H1 (cell line): ENCODE results near the gene FRMD6. TPM values are rescaled to one million over a fixed set of nuclear protein-coding genes. Genes with fewer than 3 reads are reported as not detected.

Experiments
- CTCF ChIA-PET: fragments of 300-600 bp; sonication (Branson Sonifier 250); formaldehyde crosslinking; loops from one replicate; lab custom pipeline; 2021; ENCODE audit not compliant: partially characterized antibody; lab: Charles Lee
- POLR2A ChIA-PET: fragments of 300-600 bp; sonication (Branson Sonifier 250); formaldehyde crosslinking; loops from one replicate; lab custom pipeline; 2021; ENCODE audit warnings: inconsistent platforms; ENCODE audit not compliant: partially characterized antibody; lab: Charles Lee
- DNase-seq, 2 experiments: peaks; one replicate each; pipeline versions ENCODE4 v3.0.0 to v3.0.0-alpha.2; 2010 to 2022; ENCODE audit warnings: low spot score in 2 of 2, low read depth in 1 of 2, mixed read lengths in 1 of 2
- FAIRE-seq: peaks from 2 replicates; lab custom pipeline; 2011; peaks lifted over from hg19 to GRCh38; lab: Jason Lieb, UNC
- H2AFZ ChIP-seq: 2 replicates; pipeline ENCODE4 v1.8.1; 2012; ENCODE audit warnings: low read length, inconsistent platforms
- H2AK5ac ChIP-seq: 2 replicates; pipeline ENCODE4 v1.6.1; 2013; ENCODE audit warnings: low read depth, low read length
- H2BK120ac ChIP-seq: replicated peaks from 2 replicates; pipeline ENCODE3; 2013; ENCODE audit warnings: low read depth, low read length, inconsistent platforms
- H2BK12ac ChIP-seq: 2 replicates; pipeline ENCODE4 v1.6.1; 2013; ENCODE audit warnings: low read depth, low read length
- H2BK15ac ChIP-seq: 2 replicates; pipeline ENCODE4 v1.6.1; 2013; ENCODE audit warnings: low read length
- H2BK20ac ChIP-seq: 2 replicates; pipeline ENCODE4 v1.6.1; 2013; ENCODE audit warnings: low read length
- H2BK5ac ChIP-seq: 2 replicates; pipeline ENCODE4 v1.6.1; 2013; ENCODE audit warnings: low read depth, low read length
- H3K14ac ChIP-seq: 2 replicates; pipeline ENCODE4 v1.6.1; 2013; ENCODE audit warnings: inconsistent platforms; ENCODE audit not compliant: insufficient read length
- H3K18ac ChIP-seq: 2 replicates; pipeline ENCODE4 v1.6.1; 2013; ENCODE audit warnings: low read length; ENCODE audit errors: extremely low read depth
- H3K23ac ChIP-seq: 2 replicates; pipeline ENCODE4 v1.6.1; 2013; ENCODE audit warnings: inconsistent platforms; ENCODE audit not compliant: insufficient read length
- H3K23me2 ChIP-seq: 2 replicates; pipeline ENCODE4 v1.6.1; 2013; ENCODE audit warnings: low read depth, low read length
- H3K27ac ChIP-seq: 2 replicates; pipeline ENCODE4 v1.6.1; 2011; ENCODE audit warnings: low read depth, low read length, inconsistent platforms
- H3K27me3 ChIP-seq, 4 experiments: replicated peaks in 1 of 4; 1 replicate in 1 of 4; 2 replicates in 3 of 4; pipeline versions ENCODE4 v1.6.1 to v1.8.1; 2011 to 2013; ENCODE audit warnings: low read length in 3 of 4, mild to moderate bottlenecking in 3 of 4, inconsistent platforms in 2 of 4, mixed read lengths in 2 of 4, moderate library complexity in 1 of 4; ENCODE audit not compliant: control insufficient read depth in 3 of 4, insufficient read depth in 3 of 4; ENCODE audit errors: extremely low read depth in 1 of 4
- H3K36me3 ChIP-seq, 4 experiments: 2 replicates each; pipeline versions ENCODE4 v1.6.1 to v1.8.1; 2011 to 2013; ENCODE audit warnings: mild to moderate bottlenecking in 4 of 4, low read length in 3 of 4, moderate library complexity in 2 of 4, control low read depth in 1 of 4, inconsistent platforms in 1 of 4; ENCODE audit not compliant: insufficient read depth in 4 of 4, control insufficient read depth in 2 of 4
- H3K4ac ChIP-seq: replicated peaks from 2 replicates; pipeline ENCODE3; 2013; ENCODE audit warnings: low read length, low read depth, mixed read lengths, inconsistent platforms; ENCODE audit not compliant: insufficient read length
- H3K4me1 ChIP-seq, 4 experiments: replicated peaks in 1 of 4; 1 replicate in 1 of 4; 2 replicates in 3 of 4; pipeline versions ENCODE4 v1.6.1 to v1.8.1; 2011 to 2013; ENCODE audit warnings: low read length in 3 of 4, inconsistent platforms in 2 of 4, mixed read lengths in 1 of 4; ENCODE audit not compliant: insufficient read depth in 4 of 4, control insufficient read depth in 3 of 4
- H3K4me2 ChIP-seq, 2 experiments: 2 replicates each; pipeline versions ENCODE4 v1.6.1 to v1.8.1; 2011 to 2013; ENCODE audit warnings: low read depth in 2 of 2, low read length in 2 of 2, control low read depth in 1 of 2, inconsistent platforms in 1 of 2, mild to moderate bottlenecking in 1 of 2; ENCODE audit not compliant: insufficient read depth in 1 of 2
- H3K4me3 ChIP-seq, 4 experiments: fragments of 200-600, 300-600 bp in 1 of 4; sonication (generic), shearing (Covaris generic), sonication (Bioruptor Twin) in 1 of 4; 2 replicates each; pipeline versions ENCODE4 v1.5.1 to v1.8.1; 2011 to 2016; ENCODE audit warnings: low read length in 4 of 4, low read depth in 3 of 4, control low read depth in 2 of 4, inconsistent platforms in 2 of 4, mild to moderate bottlenecking in 2 of 4, mixed read lengths in 1 of 4, moderate library complexity in 1 of 4; ENCODE audit not compliant: insufficient read depth in 2 of 4; ENCODE audit errors: extremely low read depth in 1 of 4
- H3K56ac ChIP-seq: replicated peaks from 2 replicates; pipeline ENCODE3; 2013; ENCODE audit warnings: low read depth, mild to moderate bottlenecking, mixed read lengths, low read length, inconsistent platforms; ENCODE audit not compliant: insufficient read length
- H3K79me1 ChIP-seq: 2 replicates; pipeline ENCODE4 v1.6.1; 2013; ENCODE audit warnings: low read depth, low read length, control low read depth
- H3K79me2 ChIP-seq, 2 experiments: 2 replicates each; pipeline versions ENCODE4 v1.6.1 to v1.8.1; 2012 to 2013; ENCODE audit warnings: low read length in 2 of 2, mild to moderate bottlenecking in 2 of 2, inconsistent platforms in 1 of 2; ENCODE audit not compliant: insufficient read depth in 2 of 2, control insufficient read depth in 1 of 2
- H3K9ac ChIP-seq, 4 experiments: replicated peaks in 1 of 4; 1 replicate in 1 of 4; 2 replicates in 3 of 4; pipeline versions ENCODE4 v1.6.1 to v1.8.1; 2011 to 2013; ENCODE audit warnings: low read depth in 3 of 4, low read length in 3 of 4, control low read depth in 2 of 4, mild to moderate bottlenecking in 2 of 4, moderate library complexity in 2 of 4, inconsistent platforms in 1 of 4; ENCODE audit errors: extremely low read depth in 1 of 4
- H3K9me3 ChIP-seq, 2 experiments: 2 replicates each; pipeline versions ENCODE4 v1.6.1 to v1.8.1; 2012 to 2013; ENCODE audit warnings: mild to moderate bottlenecking in 2 of 2, moderate library complexity in 2 of 2, control low read depth in 1 of 2, inconsistent platforms in 1 of 2, low read depth in 1 of 2, low read length in 1 of 2, mixed read lengths in 1 of 2; ENCODE audit not compliant: insufficient read depth in 2 of 2
- H4K20me1 ChIP-seq, 2 experiments: replicated peaks in 1 of 2; 2 replicates each; pipeline versions ENCODE3 to v1.8.1; 2011 to 2013; ENCODE audit warnings: inconsistent platforms in 2 of 2, low read length in 2 of 2, mild to moderate bottlenecking in 1 of 2; ENCODE audit not compliant: insufficient read depth in 2 of 2, control insufficient read depth in 1 of 2
- H4K5ac ChIP-seq: 2 replicates; pipeline ENCODE4 v1.6.1; 2013; ENCODE audit warnings: low read length, low read depth, mixed read lengths, inconsistent platforms; ENCODE audit not compliant: insufficient read length
- H4K8ac ChIP-seq: 2 replicates; pipeline ENCODE4 v1.8.0; 2013; ENCODE audit warnings: mild to moderate bottlenecking, moderate library complexity, low read length, inconsistent platforms; ENCODE audit not compliant: insufficient read depth; ENCODE audit errors: extremely low read depth
- H4K91ac ChIP-seq: replicated peaks from 2 replicates; pipeline ENCODE3; 2013; ENCODE audit warnings: low read length, mixed read lengths, inconsistent platforms; ENCODE audit not compliant: insufficient read length
- CBX8 ChIP-seq: fragments of 300-800, 300-1000 bp; sonication (generic); IDR thresholded peaks from 2 replicates; pipeline ENCODE4 v1.7.1; 2016; ENCODE audit warnings: low read depth, low read length, borderline replicate concordance
- RBBP5 ChIP-seq: IDR thresholded peaks from 2 replicates; pipeline ENCODE4 v1.7.1; 2012; ENCODE audit warnings: low read depth, mild to moderate bottlenecking, inconsistent platforms, low read length, moderate library complexity, borderline replicate concordance
- SIN3A ChIP-seq, 2 experiments: IDR thresholded peaks in 1 of 2; conservative IDR thresholded peaks in 1 of 2; 2 replicates each; pipeline ENCODE4 v1.6.1; 2011 to 2012; ENCODE audit warnings: low read length in 2 of 2, improper control_type of control experiment in 1 of 2, low read depth in 1 of 2, mild to moderate bottlenecking in 1 of 2
- SIX5 ChIP-seq: IDR thresholded peaks from 2 replicates; pipeline ENCODE4 v1.6.1; 2011; ENCODE audit warnings: mild to moderate bottlenecking, low read depth, low read length
- USF2 ChIP-seq: IDR thresholded peaks from 2 replicates; pipeline ENCODE4 v1.6.1; 2011; ENCODE audit warnings: low read length, improper control_type of control experiment
- YY1 ChIP-seq: IDR thresholded peaks from 2 replicates; pipeline ENCODE4 v1.6.1; 2011; ENCODE audit warnings: low read depth, mild to moderate bottlenecking, low read length
- polyA plus RNA-seq, 7 experiments: library from polyadenylated mRNA; depleted of rRNA in 3 of 7; stranded (reverse) in 5 of 7; unstranded in 2 of 7; fragments of >200 nt in 5 of 7; fragments of 200-250 nt in 2 of 7; gene quantifications; 1 replicate in 5 of 7; 2 replicates in 1 of 7; 4 replicates in 1 of 7; pipeline versions ENCODE4 v1.2.1 to v1.2.3, GENCODE V29; 2011 to 2013; ENCODE audit warnings: missing spikeins in 2 of 7, mixed read lengths in 2 of 7
- total RNA-seq: library from RNA; stranded (reverse); fragmentation: NEBNext Ultra II Directional; extraction: Animal tissue kit (Norgen Biotek cat#: 25700); gene quantifications from 2 replicates; pipeline ENCODE4 v1.2.1, GENCODE V29; 2021

The FRMD6 gene
- total and polyA plus RNA-seq, 2 of the 8 experiments (the other 6 are each of a cell fraction or from before 2014, with no cell fraction given) = 5.4 to 23.7 TPM

GRCh38 chr14:51602310-51602709, 49.4 kb upstream of the FRMD6 start:
- no peak overlapping the region for H3K9ac ChIP-seq

More at GRCh38 chr14:51602310-51602709, 49.4 kb upstream of the FRMD6 start:
- Histone ChIP-seq H3K79me1 (no peaks in the 10 kb centered on the region), H3K4me3 (no peak overlapping the region), H3K27ac (no peak overlapping the region), H3K27me3 (no peaks in the 10 kb centered on the region), H2AFZ (no peak overlapping the region), H2BK12ac (no peak overlapping the region), H3K14ac (no peak overlapping the region), H3K36me3 (no peaks in the 10 kb centered on the region), H2BK15ac (no peak overlapping the region), H4K20me1 (no peaks in the 10 kb centered on the region), H3K4me2 (no peak overlapping the region), H3K23me2 (no peaks in the 10 kb centered on the region), H2BK20ac (no peak overlapping the region), H3K79me2 (no peaks in the 10 kb centered on the region), H3K4me1 (peaks cover 0 to 3% (median 0%) of the 10 kb centered on the region in 4 experiments; a peak in 1 of 7 replicates), H3K18ac (no peak overlapping the region), H3K56ac (no peak overlapping the region), H2BK120ac (no peak overlapping the region), H3K9me3 (no peaks in the 10 kb centered on the region), H4K91ac (no peak overlapping the region), H3K4ac (no peak overlapping the region), H3K23ac (no peak overlapping the region), H2BK5ac (no peak overlapping the region), H2AK5ac (no peak overlapping the region), H4K8ac (no peak overlapping the region), H4K5ac (no peak overlapping the region)
- FAIRE-seq (no peak), DNase-seq (no peak)
- ChIA-PET CTCF (interaction anchor here (0.8 kb wide), 1 partner anchor 34 kb away, joined by 3 read pairs; no protein-coding TSS in a partner anchor), POLR2A (no interaction called here)
- no peak for TF ChIP-seq USF2
- TF ChIP-seq SIX5 = no peak
- no peak for TF ChIP-seq SIN3A (conservative IDR thresholded peaks at IDR 0.05 in 1 of 2, IDR thresholded peaks at IDR 0.05 in 1 of 2; ENCODE audit: low read depth in 1 of 2, low read length in 2 of 2)
- TF ChIP-seq CBX8 = no peak
- TF ChIP-seq YY1 = no peak
- TF ChIP-seq RBBP5 = no peak
